Colonic mucosa (tissue), 4 donors: ENCODE results near the gene WDTC1. TPM values are rescaled to one million over a fixed set of nuclear protein-coding genes. Genes with fewer than 3 reads are reported as not detected.

Experiments used
- DNase-seq: peaks from one replicate; pipeline ENCODE4 v3.0.0-alpha.2; 2020
- H3K27ac ChIP-seq: fragments of 200-600 bp; one replicate; pipeline ENCODE4 v1.8.0; 2021
- H3K27me3 ChIP-seq: fragments of 200-600 bp; one replicate; pipeline ENCODE4 v1.8.0; 2021
- H3K36me3 ChIP-seq: fragments of 200-600 bp; one replicate; pipeline ENCODE4 v1.8.0; 2021
- H3K4me1 ChIP-seq: fragments of 200-600 bp; one replicate; pipeline ENCODE4 v1.8.0; 2021; ENCODE audit warnings: mild to moderate bottlenecking
- H3K4me3 ChIP-seq: fragments of 200-600 bp; one replicate; pipeline ENCODE4 v1.8.0; 2021
- H3K9ac ChIP-seq, 2 donors: one replicate each; pipeline ENCODE4 v1.7.0; 2013; ENCODE audit warnings: control low read depth in 2 of 2, low read depth in 2 of 2, low read length in 2 of 2
- H3K9me3 ChIP-seq: fragments of 200-600 bp; one replicate; pipeline ENCODE4 v1.8.0; 2021
- intact Hi-C: fragments of 100-400 bp; cut with DNase I; formaldehyde crosslinking; loops from one replicate; pipeline ENCODE4 v1.14.1; 2022
- total RNA-seq, 2 donors: library from RNA; stranded (reverse); fragmentation: NEBNext Ultra II Directional in 1 of 2; extraction: Animal tissue kit (Norgen Biotek cat#: 25700) in 1 of 2; gene quantifications; one replicate each; pipeline ENCODE4 v1.2.1, GENCODE V29; 2021
- TF ChIP-seq, protein P1 (sequence below): fragments of 200-600 bp; IDR thresholded peaks from one replicate; pipeline ENCODE4 v1.8.0; 2022; ENCODE audit warnings: antibody characterized with exemption, mild to moderate bottlenecking
- donor health status: healthy.
- donor health status: DM: no; HTN: no; CAD: no.
- donor health status: DM: no; HTN: no; CAD: no.

The WDTC1 gene
- total RNA-seq, 2 donors from 2014 or later = 31.2 to 39.3 TPM

DNA sequence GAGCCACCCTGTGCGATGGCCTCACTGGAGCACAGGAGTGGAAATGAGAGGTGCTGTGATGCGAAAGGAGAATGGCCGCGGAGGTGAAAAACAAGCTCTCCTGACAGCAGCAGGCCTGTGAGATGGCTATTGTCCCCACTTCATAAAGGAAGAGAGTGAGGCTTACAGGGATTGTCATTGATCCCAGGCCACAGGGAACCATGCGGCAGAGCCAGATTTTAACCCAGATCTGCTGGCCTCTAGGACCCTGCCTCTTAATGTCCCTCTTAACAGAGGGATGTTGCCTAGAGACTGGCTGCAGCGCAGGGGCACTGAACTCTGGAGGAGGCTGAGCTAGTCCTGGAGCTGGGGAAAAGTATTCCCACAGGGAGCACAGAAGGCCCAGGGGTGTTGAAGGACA is 104.3 kb downstream of the WDTC1 start:
- Histone ChIP-seq H3K4me1 (no peaks in the 10 kb centered on the region), H3K9me3 (no peaks in the 10 kb centered on the region), H3K9ac (no peak overlapping the region), H3K36me3 (no peaks in the 10 kb centered on the region), H3K4me3 (no peak overlapping the region), H3K27ac (no peak overlapping the region), H3K27me3 (no peaks in the 10 kb centered on the region)
- intact Hi-C loops = no loop called here
- DNase-seq = no peak
- TF ChIP-seq, protein P1, sequence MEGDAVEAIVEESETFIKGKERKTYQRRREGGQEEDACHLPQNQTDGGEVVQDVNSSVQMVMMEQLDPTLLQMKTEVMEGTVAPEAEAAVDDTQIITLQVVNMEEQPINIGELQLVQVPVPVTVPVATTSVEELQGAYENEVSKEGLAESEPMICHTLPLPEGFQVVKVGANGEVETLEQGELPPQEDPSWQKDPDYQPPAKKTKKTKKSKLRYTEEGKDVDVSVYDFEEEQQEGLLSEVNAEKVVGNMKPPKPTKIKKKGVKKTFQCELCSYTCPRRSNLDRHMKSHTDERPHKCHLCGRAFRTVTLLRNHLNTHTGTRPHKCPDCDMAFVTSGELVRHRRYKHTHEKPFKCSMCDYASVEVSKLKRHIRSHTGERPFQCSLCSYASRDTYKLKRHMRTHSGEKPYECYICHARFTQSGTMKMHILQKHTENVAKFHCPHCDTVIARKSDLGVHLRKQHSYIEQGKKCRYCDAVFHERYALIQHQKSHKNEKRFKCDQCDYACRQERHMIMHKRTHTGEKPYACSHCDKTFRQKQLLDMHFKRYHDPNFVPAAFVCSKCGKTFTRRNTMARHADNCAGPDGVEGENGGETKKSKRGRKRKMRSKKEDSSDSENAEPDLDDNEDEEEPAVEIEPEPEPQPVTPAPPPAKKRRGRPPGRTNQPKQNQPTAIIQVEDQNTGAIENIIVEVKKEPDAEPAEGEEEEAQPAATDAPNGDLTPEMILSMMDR = no peak

DNA sequence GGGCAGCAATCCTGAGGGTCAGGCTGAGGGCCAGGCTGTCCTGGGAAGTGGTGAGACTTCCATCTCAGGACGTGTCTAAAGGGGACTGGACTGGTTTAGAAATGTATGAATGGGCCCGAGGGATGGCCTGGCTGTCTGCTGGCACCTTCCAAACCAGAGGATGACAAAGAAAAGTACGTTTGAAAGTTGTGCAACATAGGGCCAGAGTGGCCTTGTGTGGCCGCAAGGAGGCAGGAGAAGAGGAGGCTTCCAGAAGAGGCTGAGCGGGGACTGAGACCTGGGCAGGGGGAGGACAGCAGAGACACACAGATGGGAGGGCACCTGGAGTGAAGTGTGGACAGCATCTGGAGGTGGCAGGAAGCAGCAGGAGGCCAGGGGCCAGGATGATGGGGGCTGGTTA is 104.8 kb downstream of the WDTC1 start:
- Histone ChIP-seq H3K9me3 (no peaks in the 10 kb centered on the region), H3K36me3 (no peaks in the 10 kb centered on the region), H3K9ac (no peak overlapping the region), H3K4me3 (no peak overlapping the region), H3K4me1 (no peaks in the 10 kb centered on the region), H3K27ac (no peak overlapping the region), H3K27me3 (no peaks in the 10 kb centered on the region)
- TF ChIP-seq, protein P1 = no peak
- DNase-seq = no peak
- intact Hi-C loops = no loop called here

DNA sequence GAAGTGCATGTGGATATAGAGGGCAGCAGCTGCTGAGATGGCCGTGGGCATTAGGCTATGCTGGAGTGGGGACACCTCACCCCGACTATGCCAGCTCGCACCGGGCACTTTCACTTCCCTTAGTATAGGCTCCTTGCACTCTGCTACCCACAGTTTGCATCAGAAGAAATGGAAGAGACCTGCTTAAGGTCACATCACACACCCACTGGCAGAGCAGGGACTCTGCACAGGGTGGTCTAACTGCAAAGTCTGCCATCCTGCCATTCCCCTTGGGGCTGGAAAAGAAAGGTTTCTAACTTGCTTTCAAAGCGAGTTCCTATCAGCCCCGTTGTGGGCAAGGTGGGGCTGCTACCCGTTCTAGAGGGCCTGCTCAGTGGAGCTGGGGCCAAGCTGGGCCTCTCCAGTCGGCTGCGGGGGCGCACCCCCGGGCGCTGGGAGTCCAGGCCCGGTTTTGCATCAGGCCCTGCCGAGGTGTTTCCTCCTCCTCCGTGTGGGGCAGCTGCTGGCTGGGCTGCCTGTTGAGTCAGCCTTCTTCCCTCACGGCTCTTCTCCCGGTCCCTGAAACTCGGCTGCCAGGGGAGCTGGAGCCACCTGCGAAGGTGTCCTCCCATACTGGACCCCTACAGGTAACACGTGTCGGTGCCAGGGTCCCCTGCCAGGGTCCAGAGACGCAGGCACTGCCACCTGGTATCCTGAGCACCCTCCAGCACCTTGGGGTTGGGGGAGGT is 107.3 kb downstream of the WDTC1 start, which contains the start of gene SYTL1:
Gene SYTL1, plus strand, starts transcription at position 498 of the 728 bp plus-strand sequence. CDS start 3,313 bp downstream, outside the sequence.
- Histone ChIP-seq H3K4me1 (no peaks in the 10 kb centered on the region), H3K36me3 (no peaks in the 10 kb centered on the region), H3K9ac (peak within 1 kb of the TSS; percentile 74 to 78), H3K27me3 (no peaks in the 10 kb centered on the region), H3K9me3 (no peaks in the 10 kb centered on the region), H3K4me3 (peak within 1 kb of the TSS; percentile 36), H3K27ac (peak within 1 kb of the TSS; percentile 46)
- TF ChIP-seq, protein P1 = no peak
- intact Hi-C loops = no loop called here
- peak; percentile 74 for DNase-seq

DNA sequence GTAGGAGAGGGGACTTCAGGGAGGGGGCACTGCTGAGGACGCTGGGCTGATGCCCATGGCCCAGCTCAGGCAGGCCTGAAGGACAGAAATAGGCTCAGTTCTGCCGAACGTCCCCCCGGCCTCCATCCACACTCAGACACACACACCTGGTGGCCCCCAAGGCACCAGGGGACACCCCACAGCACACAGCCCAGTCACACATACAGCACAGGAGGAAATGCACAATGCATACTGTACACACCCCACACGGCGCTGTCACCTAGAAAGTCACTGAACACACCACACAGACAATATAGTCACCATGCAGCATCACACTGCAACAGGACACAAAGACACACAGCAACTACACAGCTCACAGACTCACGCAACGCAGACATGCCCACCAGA is 108.0 kb downstream of the WDTC1 start:
- intact Hi-C loops = no loop called here
- no peak for DNase-seq
- Histone ChIP-seq H3K9me3 (no peaks in the 10 kb centered on the region), H3K27me3 (no peaks in the 10 kb centered on the region), H3K27ac (peak overlapping the region; percentile 46), H3K4me3 (peak overlapping the region; percentile 36), H3K36me3 (no peaks in the 10 kb centered on the region), H3K4me1 (no peaks in the 10 kb centered on the region), H3K9ac (peak overlapping the region; percentile 74 to 78)
- TF ChIP-seq, protein P1 = no peak

DNA sequence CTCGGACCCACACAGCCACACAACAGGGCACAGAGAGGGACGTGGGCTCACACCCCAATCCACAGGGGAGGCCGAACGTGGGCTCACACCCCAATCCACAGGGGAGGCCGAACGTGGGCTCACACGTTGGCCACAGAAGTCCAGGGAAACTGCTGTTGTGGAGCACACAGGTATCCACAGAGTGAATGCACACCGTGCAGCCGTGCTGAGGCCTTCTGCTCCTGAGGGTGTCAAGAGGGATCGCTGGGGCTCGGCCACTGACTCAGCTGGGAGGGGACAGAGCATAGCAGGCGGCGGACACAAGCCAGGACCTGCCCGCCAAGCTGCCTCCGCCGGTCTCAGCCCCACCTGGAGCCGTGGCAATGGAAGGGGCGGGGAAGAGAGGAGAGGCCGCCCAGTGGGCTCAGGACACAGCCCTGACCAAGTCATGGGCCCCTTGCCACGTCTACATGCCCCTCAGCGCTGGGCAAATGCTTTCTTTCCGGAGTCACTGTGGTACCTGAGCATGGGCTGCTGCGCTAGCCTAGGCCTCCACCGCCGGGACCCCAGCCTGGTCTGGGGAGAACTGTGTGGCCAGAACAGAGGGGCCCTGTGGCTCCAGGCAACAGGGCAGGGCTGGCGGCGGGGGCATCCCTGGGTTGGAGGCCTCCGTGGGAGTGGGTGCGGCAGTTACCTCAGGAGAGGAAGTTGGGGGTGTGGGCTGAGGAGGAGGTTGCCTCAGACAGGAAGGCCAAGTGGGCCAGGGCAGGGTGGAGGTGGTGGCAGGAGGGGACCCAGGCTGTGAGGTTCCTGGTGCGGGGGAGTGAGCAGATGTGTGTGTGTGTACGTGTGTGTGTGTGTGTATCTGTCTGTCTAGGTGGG is 108.6 kb downstream of the WDTC1 start:
- peak overlapping the region; percentile 36 for H3K4me3 ChIP-seq
- H3K36me3 ChIP-seq = no peaks in the 10 kb centered on the region
- TF ChIP-seq, protein P1 = no peak
- H3K4me1 ChIP-seq = no peaks in the 10 kb centered on the region
- peak overlapping the region; percentile 46 for H3K27ac ChIP-seq
- peak overlapping the region; percentile 74 to 78 for H3K9ac ChIP-seq
- peak; percentile 42 for DNase-seq
- intact Hi-C loops = no loop called here
- H3K27me3 ChIP-seq = no peaks in the 10 kb centered on the region
- H3K9me3 ChIP-seq = no peaks in the 10 kb centered on the region
